Measurements from ENCODE around the gene SLC47A1. TPM values are rescaled to one million over a fixed set of nuclear protein-coding genes. Genes with fewer than 3 reads are reported as not detected.
A peak's percentile ranks its signal among the peaks of the same experiment; 100 is the strongest.

Gene SLC47A1
- total and polyA plus RNA-seq, 2 of the 13 experiments (the other 11 are each of a cell fraction or from before 2014, with no cell fraction given), result 42.1 to 67.5 TPM

DNA sequence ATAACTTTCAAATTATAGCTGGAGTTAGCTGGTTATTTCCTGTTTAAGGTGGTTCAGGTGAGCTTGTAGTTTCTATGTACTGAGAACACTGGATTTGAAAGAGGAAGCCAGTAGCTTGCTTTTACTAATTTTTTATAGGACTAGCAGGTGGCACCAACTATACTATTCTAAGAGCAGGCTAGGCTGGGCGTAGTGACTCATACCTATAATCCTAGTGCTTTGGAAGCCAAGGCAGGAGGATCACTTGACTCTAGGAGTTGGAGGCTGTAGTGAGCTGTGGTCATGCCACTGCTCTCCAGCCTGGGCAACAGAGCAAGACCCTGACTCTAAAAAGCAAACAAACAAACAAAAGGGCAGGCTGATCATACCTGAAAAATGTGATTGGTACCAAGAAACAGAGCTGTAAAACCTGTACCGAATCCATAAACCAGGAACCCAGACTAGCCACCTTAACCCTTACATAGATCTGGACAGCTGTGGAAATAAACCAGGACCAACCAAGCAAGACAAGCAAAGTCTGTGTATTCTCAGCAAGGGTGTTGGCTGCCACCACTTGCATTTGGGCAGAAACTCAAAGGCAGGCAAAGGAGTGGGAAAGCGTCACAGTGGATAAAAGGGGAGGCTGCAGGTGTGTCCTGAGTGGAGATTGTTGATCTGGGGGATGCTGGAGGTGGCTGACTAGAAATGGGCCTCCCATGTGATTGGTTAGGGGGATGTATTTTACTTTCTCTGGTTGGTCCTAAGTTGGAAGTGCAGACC, 36.3 kb downstream of the SLC47A1 start:
- DNase-seq (ENCODE audit: low spot score) (no peak), FAIRE-seq (no peak), ATAC-seq (no peak)
- POLR2A ChIA-PET, result no interaction called here
- Histone ChIP-seq H3K79me2 (ENCODE audit: insufficient read depth, low read length) (no peaks in the 10 kb centered on the region), H3K4me1 (ENCODE audit: insufficient read depth, low read length) (no peaks in the 10 kb centered on the region), H3K4me2 (ENCODE audit: low read depth, low read length) (no peak overlapping the region), H3K27me3 (ENCODE audit: control insufficient read depth in 1 of 2, insufficient read depth in 2 of 2, low read length in 2 of 2) (no peaks in the 10 kb centered on the region), H4K20me1 (ENCODE audit: insufficient read depth, low read length) (no peaks in the 10 kb centered on the region), H3K9me3 (ENCODE audit: low read length) (no peaks in the 10 kb centered on the region), H3K9ac (ENCODE audit: insufficient read depth, low read depth, low read length) (no peak overlapping the region), H3K4me3 (replicated peaks in 1 of 3; ENCODE audit: insufficient read depth in 1 of 3, low read depth in 2 of 3, low read length in 3 of 3) (no peak overlapping the region), H3K27ac (ENCODE audit: extremely low read length, insufficient read depth, low read length) (no peak overlapping the region), H3K36me3 (replicated peaks in 1 of 2; ENCODE audit: control insufficient read depth in 1 of 2, insufficient read depth in 2 of 2, low read length in 2 of 2) (peaks cover 6 to 39% of the 10 kb centered on the region in 2 experiments), H2AFZ (ENCODE audit: low read length) (no peak overlapping the region)
- TSS peak; percentile 38 for BruUV-seq (replicated peaks)
- TF ChIP-seq ZNF121 (CRISPR knock-in tag; IDR thresholded peaks at IDR 0.05), result peak; percentile 75
- no peak for TF ChIP-seq NONO (IDR thresholded peaks at IDR 0.05)
- TF ChIP-seq NONO (CRISPR knock-in tag; conservative IDR thresholded peaks at IDR 0.05), result no peak
- 98% methylated on average over 3 of the region's 3 CpGs for WGBS (ENCODE audit: low lambda C conversion rate)
- in situ Hi-C loops (cut with HindIII; ENCODE audit: extremely low pct_ligation_motif_present, low pct_unique_long_range_greater_than_20kb) (no loop called here), intact Hi-C loops (cut with micrococcal nuclease; ENCODE audit: unreplicated experiment) (no loop called here)
- CTCF ChIA-PET (ENCODE audit: low intra/inter-chr PET ratio, low total read pairs), result no interaction called here

- Histone ChIP-seq H3K9me3 (ENCODE audit: low read length) (no peaks in the 10 kb centered on the region), H3K27ac (ENCODE audit: extremely low read length, insufficient read depth, low read length) (peak overlapping the region; percentile 2), H3K36me3 (replicated peaks in 1 of 2; ENCODE audit: control insufficient read depth in 1 of 2, insufficient read depth in 2 of 2, low read length in 2 of 2) (peaks cover 6 to 42% of the 10 kb centered on the region in 2 experiments), H2AFZ (ENCODE audit: low read length) (no peak overlapping the region), H3K4me1 (ENCODE audit: insufficient read depth, low read length) (no peaks in the 10 kb centered on the region), H3K4me2 (ENCODE audit: low read depth, low read length) (no peak overlapping the region), H3K4me3 (replicated peaks in 1 of 3; ENCODE audit: insufficient read depth in 1 of 3, low read depth in 2 of 3, low read length in 3 of 3) (no peak overlapping the region), H3K79me2 (ENCODE audit: insufficient read depth, low read length) (no peaks in the 10 kb centered on the region), H3K27me3 (ENCODE audit: control insufficient read depth in 1 of 2, insufficient read depth in 2 of 2, low read length in 2 of 2) (no peaks in the 10 kb centered on the region), H4K20me1 (ENCODE audit: insufficient read depth, low read length) (no peaks in the 10 kb centered on the region), H3K9ac (ENCODE audit: insufficient read depth, low read depth, low read length) (no peak overlapping the region)
- no peak for DNase-seq (ENCODE audit: low spot score)
- in situ Hi-C loops (cut with HindIII; ENCODE audit: extremely low pct_ligation_motif_present, low pct_unique_long_range_greater_than_20kb), result no loop called here
- ChIA-PET CTCF (ENCODE audit: low intra/inter-chr PET ratio, low total read pairs) (no interaction called here), POLR2A (no interaction called here)
- ATAC-seq, result no peak
- no peak for FAIRE-seq
- intact Hi-C loops (cut with micrococcal nuclease; ENCODE audit: unreplicated experiment), result no loop called here
- no TSS peak for BruUV-seq (replicated peaks)
- 97% methylated on average over 3 of the region's 4 CpGs for WGBS (ENCODE audit: low lambda C conversion rate)
- TF ChIP-seq FOXC1 (CRISPR knock-in tag; IDR thresholded peaks at IDR 0.05; ENCODE audit: borderline replicate concordance), result no peak
- TF ChIP-seq JUN (CRISPR knock-in tag; IDR thresholded peaks at IDR 0.05), result no peak
- TF ChIP-seq, protein P1, sequence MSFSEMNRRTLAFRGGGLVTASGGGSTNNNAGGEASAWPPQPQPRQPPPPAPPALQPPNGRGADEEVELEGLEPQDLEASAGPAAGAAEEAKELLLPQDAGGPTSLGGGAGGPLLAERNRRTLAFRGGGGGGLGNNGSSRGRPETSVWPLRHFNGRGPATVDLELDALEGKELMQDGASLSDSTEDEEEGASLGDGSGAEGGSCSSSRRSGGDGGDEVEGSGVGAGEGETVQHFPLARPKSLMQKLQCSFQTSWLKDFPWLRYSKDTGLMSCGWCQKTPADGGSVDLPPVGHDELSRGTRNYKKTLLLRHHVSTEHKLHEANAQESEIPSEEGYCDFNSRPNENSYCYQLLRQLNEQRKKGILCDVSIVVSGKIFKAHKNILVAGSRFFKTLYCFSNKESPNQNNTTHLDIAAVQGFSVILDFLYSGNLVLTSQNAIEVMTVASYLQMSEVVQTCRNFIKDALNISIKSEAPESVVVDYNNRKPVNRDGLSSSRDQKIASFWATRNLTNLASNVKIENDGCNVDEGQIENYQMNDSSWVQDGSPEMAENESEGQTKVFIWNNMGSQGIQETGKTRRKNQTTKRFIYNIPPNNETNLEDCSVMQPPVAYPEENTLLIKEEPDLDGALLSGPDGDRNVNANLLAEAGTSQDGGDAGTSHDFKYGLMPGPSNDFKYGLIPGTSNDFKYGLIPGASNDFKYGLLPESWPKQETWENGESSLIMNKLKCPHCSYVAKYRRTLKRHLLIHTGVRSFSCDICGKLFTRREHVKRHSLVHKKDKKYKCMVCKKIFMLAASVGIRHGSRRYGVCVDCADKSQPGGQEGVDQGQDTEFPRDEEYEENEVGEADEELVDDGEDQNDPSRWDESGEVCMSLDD (CRISPR knock-in tag; IDR thresholded peaks at IDR 0.05; ENCODE audit: borderline replicate concordance), result no peak
- no peak for TF ChIP-seq ATF2 (CRISPR knock-in tag; IDR thresholded peaks at IDR 0.05)
- no peak for TF ChIP-seq TOE1 (CRISPR knock-in tag; IDR thresholded peaks at IDR 0.05)
- no peak for TF ChIP-seq HDAC6 (IDR thresholded peaks at IDR 0.05; ENCODE audit: low read depth, low read length)
- no peak for TF ChIP-seq RFX1 (IDR thresholded peaks at IDR 0.05)
- TF ChIP-seq CAMTA2 (CRISPR knock-in tag; IDR thresholded peaks at IDR 0.05; ENCODE audit: borderline replicate concordance), result no peak
- no peak for TF ChIP-seq SIN3A (IDR thresholded peaks at IDR 0.05; ENCODE audit: borderline replicate concordance, low read depth, low read length)
- TF ChIP-seq, protein P2, sequence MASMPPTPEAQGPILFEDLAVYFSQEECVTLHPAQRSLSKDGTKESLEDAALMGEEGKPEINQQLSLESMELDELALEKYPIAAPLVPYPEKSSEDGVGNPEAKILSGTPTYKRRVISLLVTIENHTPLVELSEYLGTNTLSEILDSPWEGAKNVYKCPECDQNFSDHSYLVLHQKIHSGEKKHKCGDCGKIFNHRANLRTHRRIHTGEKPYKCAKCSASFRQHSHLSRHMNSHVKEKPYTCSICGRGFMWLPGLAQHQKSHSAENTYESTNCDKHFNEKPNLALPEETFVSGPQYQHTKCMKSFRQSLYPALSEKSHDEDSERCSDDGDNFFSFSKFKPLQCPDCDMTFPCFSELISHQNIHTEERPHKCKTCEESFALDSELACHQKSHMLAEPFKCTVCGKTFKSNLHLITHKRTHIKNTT (CRISPR knock-in tag; IDR thresholded peaks at IDR 0.05), result no peak
These were observed 36.9 kb downstream of the SLC47A1 start for GRCh38 chr17:19570544-19571062.
